T-cell (primary cell): ENCODE results near the gene ZNF415. TPM values are rescaled to one million over a fixed set of nuclear protein-coding genes. Genes with fewer than 3 reads are reported as not detected.

Experiments
- total RNA-seq, 35 experiments: library from RNA in 6 of 35; stranded (reverse) in 6 of 35; fragments of 120-200 nt in 1 of 35; gene quantifications; one replicate each; pipeline versions ENCODE4 v1.2.1 to v1.2.4 and lab custom pipeline; 2013 to 2026

Gene ZNF415
- total RNA-seq, 5 donors from 2014 or later (not counting 1 experiment from before 2014, with no cell fraction given): 0.20 to 1.8 (median 1.4) TPM

Other genes with a start within 250 kb of the ZNF415 start
- gene ZNF320, start 235.3 kb downstream of the ZNF415 start, total RNA-seq: 10 to 100 TPM in 2 of 5 donors, 1 to 10 TPM in 3; 9.1 to 20.5 (median 9.7) TPM
- 1 to 10 TPM; 2.7 to 5.6 (median 4.5) TPM for gene ZNF888, start 209.5 kb downstream of the ZNF415 start, total RNA-seq
- gene ZNF816, start 170.0 kb downstream of the ZNF415 start, total RNA-seq: 10 to 100 TPM in 3 of 5 donors, 1 to 10 TPM in 2; 6.4 to 23.4 (median 19.0) TPM
- not detected for gene ERVV-1, start 119.0 kb downstream of the ZNF415 start, total RNA-seq
- not detected for gene ERVV-2, start 88.2 kb downstream of the ZNF415 start, total RNA-seq
- 10 to 100 TPM; 45.6 to 57.8 (median 54.6) TPM for gene ZNF160, start 29.5 kb downstream of the ZNF415 start, total RNA-seq
- 10 to 100 TPM in 3 of 5 donors, 1 to 10 TPM in 2; 6.0 to 14.2 (median 10.9) TPM for gene ZNF347, start 26.1 kb upstream of the ZNF415 start, total RNA-seq
- 1 to 10 TPM; 2.5 to 5.3 (median 3.3) TPM for gene ZNF665, start 60.4 kb upstream of the ZNF415 start, total RNA-seq
- 10 to 100 TPM in 4 of 5 donors, 1 to 10 TPM in 1; 8.0 to 20.1 (median 13.7) TPM for gene ZNF677, start 122.0 kb upstream of the ZNF415 start, total RNA-seq
- not detected for gene VN1R2, start 125.4 kb upstream of the ZNF415 start, total RNA-seq
- gene VN1R4, start 134.8 kb upstream of the ZNF415 start, total RNA-seq: not detected
- gene ZNF845, start 200.8 kb upstream of the ZNF415 start, total RNA-seq: 10 to 100 TPM in 3 of 5 donors, 1 to 10 TPM in 2; 7.4 to 14.7 (median 14.4) TPM
- gene ZNF525, start 232.8 kb upstream of the ZNF415 start, total RNA-seq: 10 to 100 TPM; 20.1 to 27.0 (median 26.1) TPM